GM19025 (cell line): ENCODE data around the gene CDC42BPG.

Source experiments
- ATAC-seq: cut with Tn5 transposase; IDR thresholded peaks from one replicate; pipeline ENCODE4 v1.9.1; 2021; ENCODE audit warnings: mild to moderate bottlenecking, low read depth, moderate library complexity; ENCODE audit not compliant: unreplicated experiment

The CDC42BPG gene, protein sequence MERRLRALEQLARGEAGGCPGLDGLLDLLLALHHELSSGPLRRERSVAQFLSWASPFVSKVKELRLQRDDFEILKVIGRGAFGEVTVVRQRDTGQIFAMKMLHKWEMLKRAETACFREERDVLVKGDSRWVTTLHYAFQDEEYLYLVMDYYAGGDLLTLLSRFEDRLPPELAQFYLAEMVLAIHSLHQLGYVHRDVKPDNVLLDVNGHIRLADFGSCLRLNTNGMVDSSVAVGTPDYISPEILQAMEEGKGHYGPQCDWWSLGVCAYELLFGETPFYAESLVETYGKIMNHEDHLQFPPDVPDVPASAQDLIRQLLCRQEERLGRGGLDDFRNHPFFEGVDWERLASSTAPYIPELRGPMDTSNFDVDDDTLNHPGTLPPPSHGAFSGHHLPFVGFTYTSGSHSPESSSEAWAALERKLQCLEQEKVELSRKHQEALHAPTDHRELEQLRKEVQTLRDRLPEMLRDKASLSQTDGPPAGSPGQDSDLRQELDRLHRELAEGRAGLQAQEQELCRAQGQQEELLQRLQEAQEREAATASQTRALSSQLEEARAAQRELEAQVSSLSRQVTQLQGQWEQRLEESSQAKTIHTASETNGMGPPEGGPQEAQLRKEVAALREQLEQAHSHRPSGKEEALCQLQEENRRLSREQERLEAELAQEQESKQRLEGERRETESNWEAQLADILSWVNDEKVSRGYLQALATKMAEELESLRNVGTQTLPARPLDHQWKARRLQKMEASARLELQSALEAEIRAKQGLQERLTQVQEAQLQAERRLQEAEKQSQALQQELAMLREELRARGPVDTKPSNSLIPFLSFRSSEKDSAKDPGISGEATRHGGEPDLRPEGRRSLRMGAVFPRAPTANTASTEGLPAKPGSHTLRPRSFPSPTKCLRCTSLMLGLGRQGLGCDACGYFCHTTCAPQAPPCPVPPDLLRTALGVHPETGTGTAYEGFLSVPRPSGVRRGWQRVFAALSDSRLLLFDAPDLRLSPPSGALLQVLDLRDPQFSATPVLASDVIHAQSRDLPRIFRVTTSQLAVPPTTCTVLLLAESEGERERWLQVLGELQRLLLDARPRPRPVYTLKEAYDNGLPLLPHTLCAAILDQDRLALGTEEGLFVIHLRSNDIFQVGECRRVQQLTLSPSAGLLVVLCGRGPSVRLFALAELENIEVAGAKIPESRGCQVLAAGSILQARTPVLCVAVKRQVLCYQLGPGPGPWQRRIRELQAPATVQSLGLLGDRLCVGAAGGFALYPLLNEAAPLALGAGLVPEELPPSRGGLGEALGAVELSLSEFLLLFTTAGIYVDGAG (N-terminal part only)

DNA sequence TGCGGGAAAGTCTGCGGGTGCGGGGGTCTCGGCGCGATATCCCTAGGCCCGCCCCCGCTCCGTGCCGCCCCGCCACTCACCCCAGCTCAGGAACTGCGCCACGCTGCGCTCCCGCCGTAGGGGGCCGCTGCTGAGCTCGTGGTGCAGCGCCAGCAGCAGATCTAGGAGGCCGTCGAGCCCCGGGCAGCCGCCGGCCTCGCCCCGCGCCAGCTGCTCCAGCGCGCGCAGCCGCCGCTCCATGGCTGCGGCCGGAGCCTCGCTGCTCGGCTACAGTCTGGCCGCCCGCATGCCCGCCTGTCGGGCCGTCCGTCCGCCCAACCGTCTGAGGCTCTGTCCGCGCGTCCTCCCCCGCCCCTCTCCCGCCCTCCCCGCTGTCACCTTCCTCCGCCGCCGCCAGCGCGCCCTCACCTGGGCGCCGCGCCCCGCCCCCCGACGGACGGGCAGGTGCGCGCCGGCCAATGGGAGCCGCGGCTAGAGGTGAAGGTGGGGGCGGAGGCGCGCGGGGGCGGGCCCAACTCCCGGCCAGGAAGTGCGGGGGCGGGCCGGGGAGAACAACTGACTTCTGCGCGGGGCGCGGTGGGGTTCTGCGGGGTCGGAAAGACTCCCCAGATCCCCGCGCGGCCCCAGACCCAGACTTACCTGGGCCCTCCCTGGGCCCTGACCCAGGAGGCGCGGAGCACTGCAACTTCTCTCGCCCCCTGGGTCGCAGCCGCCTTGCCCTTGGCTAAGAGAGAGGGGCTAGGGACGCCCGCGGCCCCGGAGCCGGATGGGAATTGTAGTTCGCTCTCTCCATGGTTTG lies at the start of gene CDC42BPG:
Gene CDC42BPG, minus strand, starts transcription at position 324 of the 799 bp plus-strand sequence. Its CDS starts 84 bp downstream, at position 240.
- ATAC-seq = peak; percentile 42

DNA sequence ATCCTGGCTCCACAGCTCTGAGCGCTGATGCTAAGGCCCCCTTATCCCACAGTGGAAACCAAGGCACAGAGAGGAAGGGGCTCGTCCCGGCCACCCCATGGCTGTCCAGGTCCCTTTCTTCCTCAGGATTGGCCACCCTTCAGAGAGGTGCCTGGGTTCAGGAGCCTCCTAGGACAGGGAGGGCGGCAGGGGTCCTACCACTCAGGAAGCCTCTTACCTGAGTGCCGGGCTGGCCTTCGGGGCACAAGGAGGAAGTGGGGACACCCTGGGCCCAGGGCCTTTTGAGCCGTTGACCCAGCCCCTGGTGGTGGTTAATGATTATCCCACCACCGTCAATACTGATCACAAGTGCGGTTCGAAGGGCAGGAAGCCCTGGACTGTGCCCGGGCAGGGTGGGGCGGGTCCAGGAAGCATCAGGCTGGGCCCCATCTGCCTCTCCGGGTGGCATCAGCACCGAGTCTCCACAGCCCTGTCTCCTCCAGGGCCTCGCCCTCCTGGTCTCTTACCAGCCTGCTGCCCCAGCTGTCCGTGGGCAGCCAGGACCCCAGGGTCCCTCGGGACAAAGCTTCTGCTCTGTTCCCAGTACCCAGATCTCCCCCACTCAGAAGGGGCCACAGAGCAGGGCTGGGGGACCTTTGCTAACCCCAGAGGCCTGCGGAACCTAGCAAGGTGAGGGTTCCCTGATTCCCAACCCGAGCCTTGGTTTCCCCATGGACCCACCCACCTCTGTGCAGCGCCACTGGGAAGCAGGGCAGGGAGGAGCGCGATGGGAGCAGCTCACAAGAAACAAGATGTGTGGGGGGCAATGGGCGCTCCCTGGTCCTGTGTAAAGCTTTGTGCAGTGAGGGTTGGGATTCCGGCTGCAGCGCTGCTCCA lies 49.0 kb upstream of the CDC42BPG start:
- ATAC-seq = no peak

DNA sequence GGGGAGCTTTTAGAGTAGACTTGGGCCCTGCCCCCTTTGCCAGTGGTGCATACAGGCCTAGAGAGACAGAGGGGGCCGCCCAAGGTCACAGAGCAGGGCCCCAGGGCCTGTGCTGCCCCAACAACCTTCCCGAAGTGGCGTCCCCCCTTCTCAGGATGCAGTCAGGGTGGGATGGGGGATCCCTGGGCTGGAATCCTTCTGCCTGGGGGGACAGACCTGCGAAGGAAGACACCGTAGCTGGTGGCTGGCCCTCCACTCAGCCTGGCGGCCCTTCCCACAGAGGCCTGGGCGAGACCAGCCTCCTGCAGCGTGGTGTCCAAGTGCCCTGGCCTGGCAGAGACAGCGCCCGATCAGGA lies 48.4 kb upstream of the CDC42BPG start:
- ATAC-seq = no peak

DNA sequence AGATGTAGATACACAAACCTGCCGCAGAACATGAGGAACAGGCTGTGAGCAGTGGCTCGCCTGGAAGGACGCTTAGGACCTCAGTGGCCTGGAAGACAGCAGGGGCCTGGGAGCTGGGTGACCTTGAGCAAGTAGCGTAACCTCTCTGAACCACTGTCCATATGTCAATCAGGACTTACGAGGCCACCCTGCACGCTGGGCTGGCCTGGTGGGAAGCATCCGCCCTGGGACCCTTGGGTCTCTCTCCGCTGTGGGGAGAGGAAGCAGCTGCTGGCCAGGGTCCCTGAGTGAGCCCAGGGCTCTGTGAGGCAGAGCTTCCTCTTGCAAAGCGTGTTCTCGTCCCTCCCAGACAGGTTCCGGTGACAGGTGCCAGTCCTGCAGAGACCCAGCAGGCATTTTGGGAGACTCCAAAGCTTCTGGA lies 48.0 kb upstream of the CDC42BPG start:
- ATAC-seq = no peak

DNA sequence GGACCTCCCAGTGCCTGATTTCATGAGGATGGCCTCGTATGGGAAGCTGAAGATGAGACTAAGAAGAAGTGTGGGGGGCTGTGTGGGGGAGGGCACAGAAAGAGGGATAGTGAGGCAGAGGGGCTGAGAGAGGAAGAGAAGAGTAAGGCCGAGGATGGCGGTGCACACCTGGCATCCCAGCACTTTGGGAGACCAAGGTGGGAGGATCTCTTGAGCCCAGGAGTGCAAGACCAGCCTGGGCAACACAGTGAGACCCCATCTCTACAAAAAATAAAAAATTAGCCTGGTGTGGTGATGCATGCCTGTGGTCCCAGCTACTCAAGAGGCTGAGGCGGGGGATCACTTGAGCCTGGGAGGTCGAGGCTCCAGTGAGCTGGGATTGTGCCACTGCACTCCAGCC lies 47.4 kb upstream of the CDC42BPG start:
- ATAC-seq = no peak

DNA sequence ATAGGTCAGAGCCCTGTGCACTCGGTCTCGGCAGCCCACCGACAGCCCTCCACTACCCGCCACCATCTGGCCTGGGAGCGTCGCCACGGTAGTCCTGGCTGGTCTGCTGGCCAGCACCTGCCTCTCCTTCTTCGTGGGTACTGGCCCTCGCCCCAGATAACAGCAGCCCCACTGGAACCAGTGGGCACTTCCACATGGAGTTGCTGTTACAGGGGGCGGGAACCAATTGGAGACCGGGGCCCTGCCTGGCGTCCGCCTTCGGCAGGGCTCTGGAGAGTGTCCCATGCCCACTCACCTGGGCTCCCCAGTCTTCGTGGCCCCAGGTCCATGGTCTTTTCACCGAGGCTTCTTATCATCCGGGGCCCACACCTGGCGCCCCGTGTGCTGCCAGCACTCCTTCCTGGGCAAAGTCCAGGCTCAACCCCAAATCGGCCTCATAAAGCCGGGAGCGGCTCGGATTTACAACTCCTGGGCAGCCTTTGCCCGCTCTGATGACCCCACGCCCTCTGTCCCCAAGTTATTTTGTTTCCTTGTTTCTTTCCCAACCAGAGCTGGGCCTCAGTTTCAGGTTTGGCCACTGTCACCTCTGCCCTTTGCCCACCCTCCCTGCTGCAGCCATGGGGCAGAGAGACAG lies 46.9 kb upstream of the CDC42BPG start:
- no peak for ATAC-seq

DNA sequence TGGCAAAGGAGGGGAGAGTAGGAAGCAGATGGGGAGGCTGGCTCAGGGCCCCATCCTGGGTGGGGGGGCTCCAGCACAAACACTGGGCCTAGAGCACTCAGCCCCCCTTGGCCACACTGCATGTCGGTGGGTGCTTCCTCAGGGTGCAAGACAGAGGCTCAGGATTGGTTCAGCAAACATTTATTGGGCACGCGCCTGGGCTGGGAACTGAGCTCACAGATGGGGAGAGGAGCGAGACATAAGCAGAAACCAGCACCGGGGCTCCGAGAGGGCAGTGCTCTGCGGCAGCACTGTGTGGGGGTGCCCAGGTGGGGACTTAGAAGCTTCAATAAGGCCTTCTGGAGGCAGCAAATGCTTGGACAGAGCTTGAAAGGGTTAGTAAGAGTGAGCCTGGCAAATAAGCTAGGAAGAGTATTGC lies 46.1 kb upstream of the CDC42BPG start:
- ATAC-seq = no peak

DNA sequence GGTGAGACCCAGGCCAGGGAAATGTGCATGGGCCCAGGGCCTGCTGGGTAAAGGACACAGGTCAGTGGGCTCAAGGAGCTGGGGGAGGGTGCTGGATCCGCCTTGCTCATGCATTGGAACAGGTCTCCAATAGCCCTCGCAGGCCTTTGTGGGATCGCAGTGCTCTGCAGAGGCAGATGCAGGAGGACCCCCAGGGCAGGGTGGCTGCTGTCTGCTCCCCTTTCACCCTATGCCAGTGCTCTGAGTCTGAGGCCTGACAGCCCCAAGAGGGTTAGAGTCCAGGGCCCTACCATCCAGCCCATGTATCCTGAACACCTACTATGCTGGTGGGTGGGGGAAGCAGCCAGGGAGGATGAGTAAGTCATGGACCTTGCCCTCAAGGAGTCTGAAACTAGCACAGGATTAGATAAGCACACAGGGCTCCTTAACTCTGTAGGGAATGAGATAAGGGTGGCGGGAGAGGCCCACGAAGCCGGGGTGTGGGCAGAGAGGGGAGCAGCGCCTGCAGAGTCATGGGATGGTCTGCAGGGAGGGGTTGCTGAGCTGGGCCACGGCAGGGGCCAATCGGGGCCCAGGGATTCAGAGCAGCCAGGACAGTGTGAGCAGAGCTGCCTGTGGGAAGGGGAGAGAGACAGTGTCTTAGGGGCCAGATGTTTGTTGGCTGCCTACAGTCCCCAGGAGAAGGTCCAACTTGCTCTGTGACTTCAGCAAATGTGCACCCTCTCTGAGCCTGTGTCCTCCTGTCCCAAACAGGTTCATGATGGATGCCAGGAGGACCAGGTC lies 44.5 kb upstream of the CDC42BPG start:
- ATAC-seq = no peak

DNA sequence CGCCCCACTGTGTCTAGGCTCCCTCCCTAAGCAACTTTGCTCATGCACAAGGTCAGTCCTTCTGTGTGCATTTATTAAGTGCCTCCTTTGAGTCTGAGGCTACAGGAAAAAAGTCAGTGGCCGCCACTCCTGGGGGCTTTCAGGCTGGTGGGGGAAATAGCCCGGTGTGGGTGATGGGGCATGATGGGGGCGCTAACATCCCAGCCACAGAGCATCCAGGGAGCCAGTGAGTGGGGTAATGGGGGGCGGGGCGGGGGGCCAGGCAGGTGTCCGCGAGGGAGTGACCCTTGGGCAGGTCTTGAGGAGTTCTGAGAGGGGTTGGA lies 43.9 kb upstream of the CDC42BPG start:
- no peak for ATAC-seq

DNA sequence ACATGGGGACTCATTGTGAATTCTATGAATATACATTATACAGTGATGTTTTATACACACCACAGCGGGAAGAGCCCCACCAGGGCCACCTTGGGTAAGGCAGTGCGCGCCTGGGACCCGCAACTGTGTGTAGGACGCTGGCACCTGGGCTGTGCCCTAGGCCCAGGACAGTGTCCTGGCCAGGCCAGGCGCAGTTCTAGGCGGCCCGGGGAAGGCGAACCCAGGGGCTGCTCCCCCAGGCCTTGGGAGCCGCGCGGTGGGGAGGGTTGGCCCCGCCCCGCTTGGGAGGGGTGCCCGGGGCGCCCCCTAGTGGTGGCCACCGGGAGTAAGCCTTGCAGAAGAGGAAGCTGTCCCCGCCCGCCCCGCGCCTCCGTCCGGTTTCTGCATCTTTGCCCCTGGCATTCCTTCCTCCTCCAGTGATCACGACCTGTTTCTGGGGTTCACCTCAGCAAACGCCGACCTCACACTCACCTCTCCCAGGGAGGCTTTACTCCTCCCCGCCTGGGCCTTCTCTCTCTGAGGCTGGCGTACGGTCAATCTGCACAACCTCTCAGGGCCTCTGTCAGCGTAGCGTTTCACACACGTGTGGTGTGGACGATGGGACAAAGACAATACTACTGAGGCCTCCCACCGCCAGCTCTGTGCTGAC lies 43.4 kb upstream of the CDC42BPG start:
- ATAC-seq = peak; percentile 67

DNA sequence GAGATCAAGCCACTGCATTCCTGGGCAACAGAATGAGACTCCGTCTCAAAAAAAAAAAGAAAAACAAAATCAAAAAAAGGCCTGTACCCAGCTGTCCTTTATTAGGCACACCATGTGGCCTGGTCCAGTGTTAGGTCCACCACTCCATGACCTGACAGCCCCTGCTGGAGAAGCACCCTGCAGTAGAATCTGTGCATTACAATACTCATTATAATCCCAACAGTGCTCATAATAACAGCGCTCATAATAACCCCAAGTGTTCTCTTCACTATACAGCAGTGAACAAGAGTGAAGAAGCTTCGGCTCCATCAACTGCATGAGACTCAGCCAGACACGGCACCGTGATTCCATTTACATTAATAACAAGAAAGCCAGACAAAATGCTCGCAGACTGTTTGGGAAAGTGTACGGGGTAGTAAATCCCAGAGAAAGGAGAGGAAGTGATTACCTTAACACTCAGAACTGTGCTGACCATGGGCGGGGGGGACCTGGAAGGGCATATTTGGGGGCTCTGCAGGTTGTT lies 42.8 kb upstream of the CDC42BPG start:
- no peak for ATAC-seq

DNA sequence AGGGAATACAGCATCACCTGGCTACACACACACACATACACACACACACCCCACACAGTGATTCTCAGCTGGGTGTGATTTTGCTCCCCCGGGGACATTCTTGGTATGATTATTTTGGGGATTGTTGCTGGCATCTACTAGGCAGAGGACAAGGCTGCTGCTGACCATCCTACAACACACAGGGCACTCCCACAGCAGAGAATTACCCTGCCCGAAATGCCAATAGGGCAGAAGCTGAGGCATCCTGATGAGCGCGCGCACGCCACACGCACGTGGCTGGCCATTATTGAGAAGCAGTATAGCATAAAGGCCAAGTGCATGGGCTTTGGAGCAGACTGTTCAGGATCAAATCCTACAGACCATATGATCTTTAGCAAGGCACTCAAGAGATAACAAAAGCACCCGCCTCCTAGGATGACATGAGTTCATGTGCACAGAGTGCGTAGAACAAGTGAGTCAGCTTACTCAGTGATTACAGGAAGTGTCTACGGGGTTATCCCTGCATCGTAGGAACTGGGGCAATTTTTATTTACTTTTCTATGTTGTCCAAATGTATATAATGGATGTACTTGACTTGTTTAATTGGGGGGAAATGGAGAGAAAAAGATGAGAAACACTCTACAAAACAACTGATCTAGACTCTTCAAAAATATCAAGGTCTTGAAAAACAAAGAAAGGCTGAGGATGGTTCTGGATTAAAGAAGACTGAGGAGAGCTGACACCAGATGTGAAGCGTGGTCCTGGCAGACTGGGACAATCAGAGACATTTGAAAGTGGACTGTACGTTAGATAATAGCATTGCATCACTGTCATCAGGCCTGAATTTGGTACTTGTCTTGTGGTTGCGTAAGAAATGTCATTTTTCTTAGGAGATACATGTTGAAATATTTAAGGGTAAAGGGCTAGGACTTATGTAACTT lies 41.2 kb upstream of the CDC42BPG start:
- no peak for ATAC-seq

DNA sequence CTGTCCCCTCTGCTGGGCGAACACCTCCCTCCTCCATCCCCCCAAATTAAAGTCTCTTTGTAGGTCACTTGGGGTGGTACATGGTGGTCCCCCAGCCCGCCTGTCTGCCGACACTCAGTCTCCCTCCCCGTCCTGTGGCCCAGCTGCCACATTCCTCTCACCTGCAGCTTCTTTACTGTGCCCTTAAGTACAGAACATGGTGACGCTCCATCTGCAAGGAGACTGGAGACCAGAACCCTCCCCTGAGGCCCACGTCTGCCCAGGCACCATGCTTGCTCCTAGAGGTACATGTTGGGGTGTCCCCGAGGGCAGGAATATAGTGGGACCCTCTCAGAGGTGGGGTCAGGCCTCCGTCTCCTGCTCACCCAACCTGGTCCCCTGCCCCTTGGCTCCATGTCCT lies 39.6 kb upstream of the CDC42BPG start:
- no peak for ATAC-seq

DNA sequence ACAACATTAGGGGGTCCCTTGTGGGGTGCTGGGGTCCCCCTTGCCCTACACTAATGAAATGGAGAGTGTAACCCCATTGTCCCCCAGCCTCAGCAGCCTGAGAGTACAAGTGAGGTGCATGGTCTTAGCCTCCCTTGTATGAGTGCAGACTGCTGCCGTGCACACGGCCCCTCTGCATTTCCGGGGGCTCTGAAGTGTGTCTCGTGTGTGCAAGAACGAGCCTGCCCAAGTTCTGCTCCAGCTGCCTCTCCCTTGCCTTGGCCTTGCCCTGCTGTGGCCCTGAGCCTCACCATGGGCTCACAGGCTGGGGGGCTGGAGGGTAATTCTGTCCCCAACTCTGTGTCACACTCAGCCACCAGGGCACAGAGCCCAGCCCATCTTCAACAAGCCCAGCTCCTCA lies 39.1 kb upstream of the CDC42BPG start:
- ATAC-seq = no peak

DNA sequence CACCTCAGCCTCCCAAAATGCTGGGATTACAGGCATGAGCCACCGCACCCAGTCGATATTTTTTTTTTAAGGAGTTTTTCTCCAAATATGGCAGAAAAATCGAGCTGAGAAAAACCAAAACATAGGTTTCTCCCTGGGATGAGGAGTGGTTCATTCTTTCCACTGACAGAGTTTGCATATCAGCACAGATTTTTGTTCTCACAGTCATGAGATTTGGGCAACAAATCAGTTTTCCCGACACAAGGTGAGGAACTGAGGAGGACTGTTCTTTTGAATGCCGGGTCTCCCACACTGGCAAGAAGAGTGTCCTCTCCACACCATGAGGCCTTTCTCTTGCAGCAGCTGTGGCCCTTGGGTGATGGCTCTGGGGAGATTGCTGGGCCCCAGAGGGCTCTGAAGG lies 37.8 kb upstream of the CDC42BPG start:
- ATAC-seq = no peak

DNA sequence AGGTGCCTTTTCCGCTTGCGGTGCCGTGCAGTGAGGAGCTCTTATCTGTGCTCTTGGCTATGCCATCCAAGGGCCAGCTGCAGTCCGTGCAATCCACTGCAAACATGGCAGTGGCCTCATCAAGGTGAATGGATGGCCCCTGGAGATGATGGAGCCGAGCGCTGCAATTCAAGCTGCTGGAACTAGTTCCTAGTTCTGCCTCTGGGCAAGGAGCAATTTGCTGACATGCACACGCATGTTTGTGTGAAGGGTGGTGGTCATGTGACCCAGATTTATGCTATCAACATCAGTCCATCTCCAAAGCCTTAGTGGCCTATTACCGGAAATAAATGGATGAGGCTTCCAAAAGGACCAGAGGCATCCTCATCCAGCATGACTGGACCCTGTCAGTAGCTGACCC lies 37.0 kb upstream of the CDC42BPG start:
- ATAC-seq = no peak
